NOMO-1 (cell line): Measurements from ENCODE around the gene PRSS3.
"Not testable (repeated sequence)": the region's sequence is repeated elsewhere in the genome, so short reads cannot be mapped to it uniquely, and the experiment has no call there.

Experiments used
- DNase-seq, 2 experiments: peaks; one replicate each; lab custom pipeline; 2025; ENCODE audit not compliant: unreplicated experiment in 2 of 2; lab: John Stamatoyannopoulos, UW

The PRSS3 gene

GRCh38 chr9:33817327-33818166 lies 22.2 kb downstream of the PRSS3 start:
- DNase-seq, result peak; percentile 44 to 60

- DNase-seq, result peak in 1 of 2 experiments; percentile 19
Measured at GRCh38 chr9:33818167-33818846, 22.9 kb downstream of the PRSS3 start.

GRCh38 chr9:33818847-33819500 lies 23.6 kb downstream of the PRSS3 start:
- peak in 1 of 2 experiments; percentile 11 for DNase-seq

- DNase-seq, result no peak
Measured at GRCh38 chr9:33820231-33820745, 24.9 kb downstream of the PRSS3 start.

- no peak for DNase-seq
Measured at GRCh38 chr9:33823801-33824200, 28.4 kb downstream of the PRSS3 start.

GRCh38 chr9:33827285-33827684 lies 31.9 kb downstream of the PRSS3 start:
- not testable (repeated sequence) for DNase-seq

- peak in 1 of 2 experiments; percentile 39 for DNase-seq
Measured at GRCh38 chr9:33829641-33830230, 34.4 kb downstream of the PRSS3 start.

GRCh38 chr9:33835625-33836260 lies 40.4 kb downstream of the PRSS3 start:
- DNase-seq, result no peak

- DNase-seq, result peak; percentile 72 to 97
Measured at GRCh38 chr9:33836261-33836660, 40.9 kb downstream of the PRSS3 start.

- DNase-seq, result no peak
Measured at GRCh38 chr9:33837138-33837537, 41.8 kb downstream of the PRSS3 start.

- DNase-seq, result no peak
Measured at GRCh38 chr9:33840381-33840780, 45.0 kb downstream of the PRSS3 start.

GRCh38 chr9:33843312-33843961 lies 48.1 kb downstream of the PRSS3 start:
- DNase-seq, result peak; percentile 20 to 58

- peak in 1 of 2 experiments; percentile 42 for DNase-seq
Measured at GRCh38 chr9:33846231-33846630, 50.9 kb downstream of the PRSS3 start.

- DNase-seq, result not testable (repeated sequence)
Measured at GRCh38 chr9:33847894-33848205, 52.5 kb downstream of the PRSS3 start.
